Measurements from ENCODE around the gene IL11.

The IL11 gene

GRCh38 chr19:55391702-55392615 lies 21.7 kb upstream of the IL11 start:
- Histone ChIP-seq H3K9me3 (no peaks in the 10 kb centered on the region), H3K36me3 (peaks cover 58% of the 10 kb centered on the region), H3K27me3 (no peaks in the 10 kb centered on the region), H3K27ac (no peak overlapping the region; the same call in 1 of the 2 replicates), H3K4me2 (peak overlapping the region; percentile 23), H3K4me3 (no peak overlapping the region), H4K20me1 (peaks cover 84% of the 10 kb centered on the region), H3K9ac (no peak overlapping the region), H3K4me1 (peaks cover 57% of the 10 kb centered on the region)
- TF ChIP-seq Cebpa-rat (IDR thresholded peaks at IDR 0.05), result no peak

GRCh38 chr19:55391191-55391670 lies 21.0 kb upstream of the IL11 start:
- H3K9ac ChIP-seq, result 0 out of 2 replicates have a peak overlapping the region, but pooled peaks have one; percentile 2
- no peak overlapping the region for H3K4me3 ChIP-seq
- no peak for TF ChIP-seq Cebpa-rat (IDR thresholded peaks at IDR 0.05)
- H3K36me3 ChIP-seq, result peaks cover 65% of the 10 kb centered on the region
- peaks cover 59% of the 10 kb centered on the region for H3K4me1 ChIP-seq
- peak overlapping the region; percentile 23 for H3K4me2 ChIP-seq
- no peaks in the 10 kb centered on the region for H3K27me3 ChIP-seq
- H4K20me1 ChIP-seq, result peaks cover 88% of the 10 kb centered on the region
- H3K27ac ChIP-seq, result no peak overlapping the region
- no peaks in the 10 kb centered on the region for H3K9me3 ChIP-seq

- no peaks in the 10 kb centered on the region for H3K27me3 ChIP-seq
- H3K36me3 ChIP-seq, result peaks cover 65% of the 10 kb centered on the region
- H3K9ac ChIP-seq, result 0 out of 2 replicates have a peak overlapping the region, but pooled peaks have one; percentile 2
- TF ChIP-seq Cebpa-rat (IDR thresholded peaks at IDR 0.05), result no peak
- H3K4me1 ChIP-seq, result peaks cover 59% of the 10 kb centered on the region
- no peak overlapping the region for H3K27ac ChIP-seq
- H3K9me3 ChIP-seq, result no peaks in the 10 kb centered on the region
- peak overlapping the region; percentile 19; the same call in 1 of the 2 replicates for H3K4me2 ChIP-seq
- peaks cover 93% of the 10 kb centered on the region for H4K20me1 ChIP-seq
- H3K4me3 ChIP-seq, result no peak overlapping the region
These were observed 20.2 kb upstream of the IL11 start for GRCh38 chr19:55390461-55390880.

- Histone ChIP-seq H3K4me1 (peaks cover 62% of the 10 kb centered on the region), H3K36me3 (peaks cover 65% of the 10 kb centered on the region), H3K4me2 (peak overlapping the region; percentile 96), H4K20me1 (peaks cover 87% of the 10 kb centered on the region), H3K27ac (no peak overlapping the region), H3K4me3 (no peak overlapping the region), H3K9ac (peak overlapping the region; percentile 99), H3K9me3 (no peaks in the 10 kb centered on the region), H3K27me3 (no peaks in the 10 kb centered on the region)
- TF ChIP-seq Cebpa-rat (IDR thresholded peaks at IDR 0.05), result no peak
These were observed 19.4 kb upstream of the IL11 start for GRCh38 chr19:55389386-55390317.

- no peaks in the 10 kb centered on the region for H3K9me3 ChIP-seq
- H3K27ac ChIP-seq, result no peak overlapping the region; the same call in 1 of the 2 replicates
- no peak for TF ChIP-seq Cebpa-rat (IDR thresholded peaks at IDR 0.05)
- H3K4me3 ChIP-seq, result peak overlapping the region; percentile 92
- peak overlapping the region; percentile 99 for H3K9ac ChIP-seq
- H3K27me3 ChIP-seq, result no peaks in the 10 kb centered on the region
- H3K4me1 ChIP-seq, result peaks cover 73% of the 10 kb centered on the region
- H3K4me2 ChIP-seq, result peak overlapping the region; percentile 96
- peaks cover 65% of the 10 kb centered on the region for H3K36me3 ChIP-seq
- H4K20me1 ChIP-seq, result peaks cover 72% of the 10 kb centered on the region
These were observed 17.7 kb upstream of the IL11 start for GRCh38 chr19:55387736-55388497.

- Histone ChIP-seq H3K9me3 (no peaks in the 10 kb centered on the region), H3K9ac (peak overlapping the region; percentile 99), H3K27ac (peak overlapping the region; percentile 96), H4K20me1 (peaks cover 58% of the 10 kb centered on the region), H3K4me3 (peak overlapping the region; percentile 92), H3K4me2 (peak overlapping the region; percentile 96), H3K36me3 (peaks cover 52% of the 10 kb centered on the region), H3K4me1 (peaks cover 76% of the 10 kb centered on the region), H3K27me3 (no peaks in the 10 kb centered on the region)
- no peak for TF ChIP-seq Cebpa-rat (IDR thresholded peaks at IDR 0.05)
These were observed 16.3 kb upstream of the IL11 start for GRCh38 chr19:55386493-55386971.

GRCh38 chr19:55385724-55386492 lies 15.6 kb upstream of the IL11 start, which contains the start of gene RPL28:
TSS of gene RPL28 (plus strand) at chr19:55385932. CDS start at chr19:55386358, 426 bp downstream.
- no peak for TF ChIP-seq Cebpa-rat (IDR thresholded peaks at IDR 0.05)
- Histone ChIP-seq H3K36me3 (peaks cover 46% of the 10 kb centered on the region), H3K9me3 (no peaks in the 10 kb centered on the region), H4K20me1 (peaks cover 51% of the 10 kb centered on the region), H3K4me3 (peak within 1 kb of the TSS; percentile 92), H3K4me2 (peak within 1 kb of the TSS; percentile 99), H3K27me3 (no peaks in the 10 kb centered on the region), H3K27ac (peak within 1 kb of the TSS; percentile 96), H3K9ac (peak within 1 kb of the TSS; percentile 99), H3K4me1 (peaks cover 72% of the 10 kb centered on the region)
